Measurements from ENCODE around the gene POLR3B. TPM values are rescaled to one million over a fixed set of nuclear protein-coding genes. Genes with fewer than 3 reads are reported as not detected.

The POLR3B gene
- polyA plus RNA-seq, 4 donors: 15.5 to 19.2 (median 16.2) TPM

DNA sequence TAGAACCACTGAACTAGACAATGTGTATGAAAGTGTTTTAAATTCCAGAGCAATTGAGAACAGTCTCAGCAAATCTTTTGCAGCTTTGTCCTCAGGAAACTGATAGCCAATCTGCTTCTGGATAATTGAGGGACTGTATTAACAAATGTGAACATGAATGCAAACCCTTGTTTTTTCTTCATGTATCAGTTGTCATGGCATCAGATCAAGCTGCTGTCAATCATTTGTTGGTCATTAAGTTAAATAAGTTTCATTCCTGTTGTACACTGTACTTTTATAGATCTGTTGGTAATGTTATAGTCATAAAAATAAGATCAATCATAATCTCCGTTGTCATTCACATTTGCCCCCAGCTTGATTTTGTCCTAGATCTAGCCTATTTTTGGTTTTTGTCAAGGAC is 159.8 kb downstream of the POLR3B start:
- DNase-seq (ENCODE audit: low read depth in 4 of 4, low spot score in 2 of 4): no peak

DNA sequence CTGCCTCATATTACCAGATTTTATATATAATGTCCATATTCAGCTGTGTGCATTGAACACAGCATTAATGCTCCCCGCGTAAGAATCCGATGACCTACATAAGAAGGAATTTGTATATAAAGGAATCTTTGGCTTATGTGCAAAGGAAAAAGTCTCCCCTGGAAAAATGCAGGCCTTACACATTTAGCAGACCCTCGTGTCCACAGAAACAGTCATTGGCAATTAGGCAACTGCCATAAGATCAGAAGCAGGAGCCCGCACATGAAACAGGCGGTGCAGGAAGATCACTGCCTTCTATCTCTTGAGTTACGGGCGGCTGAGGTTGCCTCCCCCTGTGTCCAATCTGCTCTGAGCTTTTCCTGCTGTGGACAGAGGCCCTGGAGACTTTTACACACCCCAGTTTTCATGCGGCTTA is 162.1 kb downstream of the POLR3B start:
- no peak for DNase-seq (ENCODE audit: low read depth in 4 of 4, low spot score in 2 of 4)

DNA sequence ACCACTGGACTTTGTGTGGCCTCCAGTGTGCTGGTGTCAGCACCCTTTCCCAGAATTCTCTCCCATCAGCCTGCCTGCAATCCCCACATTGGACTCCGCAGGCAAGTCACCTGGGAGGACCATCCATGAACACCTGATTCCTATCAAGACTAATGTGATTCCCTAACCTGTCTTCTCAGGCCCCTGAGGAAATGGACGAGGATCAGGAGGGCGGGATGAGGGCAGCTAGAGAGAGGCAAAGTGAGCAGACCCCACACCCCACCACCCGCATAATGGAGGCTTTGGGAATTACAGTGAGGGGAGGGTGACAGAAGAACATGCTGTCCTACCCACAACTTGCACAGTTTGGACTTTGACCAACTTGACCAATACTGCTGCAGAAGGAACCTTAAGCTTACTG is 164.4 kb downstream of the POLR3B start:
- DNase-seq (ENCODE audit: low read depth in 4 of 4, low spot score in 2 of 4): no peak

DNA sequence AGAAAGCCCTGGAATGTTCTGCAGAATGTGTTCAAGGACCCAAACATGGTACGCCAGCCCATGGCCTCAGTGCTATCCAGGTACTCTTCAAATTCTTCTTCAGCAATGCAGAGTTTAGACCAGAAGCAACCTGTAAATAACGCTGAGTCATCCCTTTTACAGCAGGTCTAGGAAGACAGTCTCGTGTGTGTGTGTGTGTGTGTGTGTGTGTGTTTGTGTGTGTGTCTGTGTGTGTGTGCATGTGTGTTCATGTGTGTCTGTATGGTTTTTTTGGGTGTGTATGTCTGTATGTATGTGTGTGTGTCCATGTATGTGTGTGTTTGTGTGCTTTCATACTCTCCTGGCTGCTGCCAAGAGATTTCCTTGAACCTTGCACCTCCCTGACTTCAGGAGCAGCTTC is 165.2 kb downstream of the POLR3B start:
- DNase-seq (ENCODE audit: low read depth in 4 of 4, low spot score in 2 of 4): no peak

DNA sequence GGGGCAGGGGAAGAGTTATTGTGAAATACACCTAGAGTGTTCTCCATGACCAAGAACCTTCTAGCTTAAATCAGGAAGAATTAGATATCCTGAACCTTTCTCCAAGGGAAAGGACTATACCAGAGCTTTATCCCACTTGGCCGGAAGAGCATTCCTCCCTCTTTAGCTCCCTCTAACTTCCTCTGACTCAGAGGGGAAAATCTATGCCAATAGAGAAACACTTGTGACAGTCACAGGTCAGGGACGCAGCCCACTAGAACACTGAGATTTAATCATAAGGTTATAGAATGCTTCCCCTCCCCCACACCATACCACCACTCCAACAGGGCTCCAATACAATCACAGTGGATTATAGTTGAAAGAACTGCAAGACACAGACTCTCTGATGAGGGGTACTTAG is 169.8 kb downstream of the POLR3B start:
- no peak for DNase-seq (ENCODE audit: low read depth in 4 of 4, low spot score in 2 of 4)

DNA sequence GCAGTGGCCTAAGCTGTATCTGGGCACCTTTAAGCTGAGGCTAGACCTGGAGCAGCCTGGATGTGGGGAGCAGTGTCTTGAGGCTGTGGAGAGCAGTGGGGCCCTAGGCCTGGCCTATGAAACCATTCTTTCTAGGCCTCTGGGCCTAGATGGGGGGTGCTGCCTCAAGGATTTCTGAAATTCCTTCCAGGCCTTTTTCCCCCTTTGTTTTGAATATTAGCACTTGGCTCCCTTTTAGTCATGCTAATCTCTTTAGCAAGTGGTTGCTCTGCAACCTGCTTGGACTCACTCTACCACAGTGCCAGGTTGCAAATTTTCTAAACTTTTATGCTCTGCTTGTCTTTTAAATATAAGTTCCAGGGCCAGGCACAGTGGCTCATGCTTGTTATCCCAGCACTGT is 183.7 kb downstream of the POLR3B start:
- no peak for DNase-seq (ENCODE audit: low read depth in 4 of 4, low spot score in 2 of 4)

DNA sequence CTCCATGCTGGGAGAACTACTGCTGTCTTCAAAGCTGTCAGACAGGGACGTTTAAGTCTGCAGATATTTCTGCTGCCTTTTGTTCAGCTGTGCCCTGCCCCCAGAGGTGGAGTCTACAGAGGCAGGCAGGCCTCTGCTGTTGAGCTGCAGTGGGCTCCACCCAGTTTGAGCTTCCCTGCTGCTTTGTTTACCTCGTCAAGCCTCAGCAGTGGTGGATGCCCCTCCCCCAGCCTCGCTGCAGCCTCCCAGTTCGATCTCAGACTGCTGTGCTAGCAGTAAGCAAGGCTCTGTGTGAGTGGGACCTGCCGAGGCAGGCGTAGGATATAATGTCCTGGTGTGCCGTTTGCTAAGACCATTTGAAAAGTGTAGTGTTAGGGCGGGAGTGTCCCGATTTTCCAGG is 193.9 kb downstream of the POLR3B start:
- no peak for DNase-seq (ENCODE audit: low read depth in 4 of 4, low spot score in 2 of 4)

DNA sequence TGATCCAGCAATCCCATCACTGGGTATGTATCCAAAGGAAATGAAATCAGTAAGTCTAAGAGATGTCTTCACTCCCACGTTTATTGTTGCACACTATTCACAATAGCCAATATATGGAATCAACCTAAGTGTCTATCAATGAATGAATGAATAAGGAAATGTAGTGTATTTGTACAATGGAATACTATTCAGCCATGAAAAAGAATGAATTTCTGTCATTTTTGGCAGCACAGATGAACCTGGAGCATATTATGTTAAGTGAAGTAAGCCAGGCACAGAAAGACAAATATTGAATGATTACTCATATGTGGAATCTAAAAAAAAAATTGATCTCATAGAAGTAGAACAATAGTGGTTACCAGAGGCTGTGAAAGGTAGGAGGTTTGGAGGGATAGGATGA is 194.7 kb downstream of the POLR3B start:
- DNase-seq (ENCODE audit: low read depth in 4 of 4, low spot score in 2 of 4): no peak

Other genes starting within 250 kb of the POLR3B start
- gene NUAK1, start 218.8 kb upstream of the POLR3B start, polyA plus RNA-seq (ENCODE audit: insufficient read length in 4 of 4): 10 to 100 TPM in 2 of 4 donors, 1 to 10 TPM in 2; 9.3 to 10.7 (median 10.1) TPM
- gene CKAP4, start 109.7 kb upstream of the POLR3B start, polyA plus RNA-seq (ENCODE audit: insufficient read length in 4 of 4): 100 to 1,000 TPM; 101 to 141 (median 112) TPM
- gene TCP11L2, start 55.0 kb upstream of the POLR3B start, polyA plus RNA-seq (ENCODE audit: insufficient read length in 4 of 4): 10 to 100 TPM; 15.8 to 22.8 (median 19.5) TPM
- under 1 TPM in 2 of 4 donors, not detected in 2; 0.36 to 0.38 TPM for gene RFX4, start 225.3 kb downstream of the POLR3B start, polyA plus RNA-seq (ENCODE audit: insufficient read length in 4 of 4)

Measured in left renal cortex interstitium (tissue), 4 donors.